CD14-positive monocyte (primary cell): ENCODE measurements around the gene WWC1. TPM values are rescaled to one million over a fixed set of nuclear protein-coding genes. Genes with fewer than 3 reads are reported as not detected.

Experiments
- DNase-seq, 3 donors: peaks; one replicate each; pipeline ENCODE4 v3.0.0-alpha.2; 2011 to 2022
- H2AFZ ChIP-seq: 2 replicates; pipeline ENCODE4 v1.6.0; 2012; ENCODE audit warnings: mild to moderate bottlenecking, low read depth, low read length, inconsistent platforms; ENCODE audit not compliant: insufficient read depth, poor library complexity, severe bottlenecking
- H3K27ac ChIP-seq, 2 donors: 1 replicate in 1 of 2; 2 replicates in 1 of 2; pipeline ENCODE4 v1.5.1; 2012 to 2013; ENCODE audit warnings: low read length in 2 of 2, control low read depth in 1 of 2, inconsistent platforms in 1 of 2, low read depth in 1 of 2, mild to moderate bottlenecking in 1 of 2
- H3K27me3 ChIP-seq, 2 donors: one replicate each; pipeline versions ENCODE4 v1.6.0 to v1.6.1; 2011 to 2013; ENCODE audit warnings: low read length in 2 of 2; ENCODE audit not compliant: control insufficient read depth in 2 of 2, insufficient read depth in 2 of 2
- H3K36me3 ChIP-seq, 2 donors: replicated peaks in 1 of 2; 1 replicate in 1 of 2; 2 replicates in 1 of 2; pipeline versions ENCODE4 v1.5.1 to v1.6.1; 2012 to 2013; ENCODE audit warnings: low read length in 2 of 2, control low read depth in 1 of 2, inconsistent platforms in 1 of 2, mild to moderate bottlenecking in 1 of 2; ENCODE audit not compliant: insufficient read depth in 2 of 2, control insufficient read depth in 1 of 2
- H3K4me1 ChIP-seq, 2 donors: 1 replicate in 1 of 2; 2 replicates in 1 of 2; pipeline versions ENCODE4 v1.5.1 to v1.6.1; 2012 to 2013; ENCODE audit warnings: low read length in 2 of 2, control low read depth in 1 of 2, inconsistent platforms in 1 of 2, mild to moderate bottlenecking in 1 of 2, moderate library complexity in 1 of 2; ENCODE audit not compliant: insufficient read depth in 2 of 2, control insufficient read depth in 1 of 2
- H3K4me2 ChIP-seq: replicated peaks from 2 replicates; pipeline ENCODE3; 2012; ENCODE audit warnings: low read length, moderate library complexity, mild to moderate bottlenecking; ENCODE audit not compliant: poor library complexity, severe bottlenecking; ENCODE audit errors: extremely low read depth
- H3K4me3 ChIP-seq, 3 experiments: fragments of 200-600 bp in 1 of 3; sonication (generic) in 1 of 3; replicated peaks in 1 of 3; 1 replicate in 2 of 3; 2 replicates in 1 of 3; pipeline ENCODE4 v1.5.1; 2011 to 2013; ENCODE audit warnings: low read length in 3 of 3, mild to moderate bottlenecking in 3 of 3, control low read depth in 2 of 3, low read depth in 2 of 3, inconsistent platforms in 1 of 3, moderate library complexity in 1 of 3
- H3K79me2 ChIP-seq: 2 replicates; pipeline ENCODE4 v1.6.0; 2012; ENCODE audit warnings: mild to moderate bottlenecking, control low read depth, inconsistent platforms, low read length, moderate library complexity; ENCODE audit not compliant: insufficient read depth
- H3K9ac ChIP-seq: 2 replicates; pipeline ENCODE4 v1.6.0; 2017; ENCODE audit warnings: low read length, mild to moderate bottlenecking; ENCODE audit not compliant: insufficient read depth, poor library complexity, severe bottlenecking
- H3K9me3 ChIP-seq, 2 donors: replicated peaks in 1 of 2; 1 replicate in 1 of 2; 2 replicates in 1 of 2; pipeline versions ENCODE4 v1.5.1 to v1.6.1; 2012 to 2013; ENCODE audit warnings: low read length in 2 of 2, control low read depth in 1 of 2; ENCODE audit not compliant: control insufficient read depth in 1 of 2, insufficient read depth in 1 of 2
- H4K20me1 ChIP-seq: 2 replicates; pipeline ENCODE4 v1.6.0; 2012; ENCODE audit warnings: mild to moderate bottlenecking, low read length, control low read depth, moderate library complexity; ENCODE audit not compliant: insufficient read depth
- H3K27ac Mint-ChIP-seq, 7 donors: one replicate each; pipeline ENCODE4 v1.8.0; 2020; ENCODE audit warnings: mild to moderate bottlenecking in 7 of 7, mixed read lengths in 7 of 7, moderate library complexity in 6 of 7, inconsistent platforms in 2 of 7
- H3K27me3 Mint-ChIP-seq, 3 donors: one replicate each; pipeline ENCODE4 v1.8.0; 2021 to 2022; ENCODE audit warnings: low read depth in 3 of 3, mild to moderate bottlenecking in 3 of 3, mixed read lengths in 3 of 3, moderate library complexity in 3 of 3, inconsistent platforms in 1 of 3
- H3K36me3 Mint-ChIP-seq, 2 donors: one replicate each; pipeline ENCODE4 v1.8.0; 2020; ENCODE audit warnings: mixed read lengths in 2 of 2, inconsistent platforms in 1 of 2, mild to moderate bottlenecking in 1 of 2
- H3K4me1 Mint-ChIP-seq: one replicate; pipeline ENCODE4 v1.8.0; 2020; ENCODE audit warnings: mild to moderate bottlenecking, mixed read lengths
- H3K4me3 Mint-ChIP-seq, 2 donors: one replicate each; pipeline ENCODE4 v1.8.0; 2020; ENCODE audit warnings: mild to moderate bottlenecking in 2 of 2, mixed read lengths in 2 of 2, moderate library complexity in 1 of 2
- H3K9me3 Mint-ChIP-seq, 7 donors: one replicate each; pipeline ENCODE4 v1.8.0; 2020 to 2022; ENCODE audit warnings: mixed read lengths in 7 of 7, mild to moderate bottlenecking in 6 of 7, moderate library complexity in 6 of 7, inconsistent platforms in 2 of 7
- WGBS: methylation state at CpG from one replicate; pipeline ENCODE4 v1.1.5; 2013; ENCODE audit warnings: missing lambda C conversion rate; ENCODE audit not compliant: insufficient coverage; 5-methylcytosine and 5-hydroxymethylcytosine counted together
- intact Hi-C, 2 donors: fragments of 100-400 bp; cut with micrococcal nuclease; formaldehyde crosslinking; loops; one replicate each; pipeline versions ENCODE4 v1.15.0 to v1.15.1; 2023
- polyA plus RNA-seq, 3 donors: library from polyadenylated mRNA; depleted of rRNA in 1 of 3; unstranded in 2 of 3; stranded (reverse) in 1 of 3; fragments of 300-500 nt in 2 of 3; fragments of >200 nt in 1 of 3; fragmentation: Illumina TruSeq in 2 of 3; gene quantifications; 1 replicate in 2 of 3; 2 replicates in 1 of 3; pipeline ENCODE4 v1.2.3, GENCODE V29; 2012 to 2021
- TF ChIP-seq, protein P1 (sequence below): fragments of 200-600 bp; IDR thresholded peaks from one replicate; pipeline ENCODE4 v1.8.0; 2022; ENCODE audit warnings: antibody characterized with exemption, mild to moderate bottlenecking

WWC1 gene
- polyA plus RNA-seq, 3 donors = not detected

DNA sequence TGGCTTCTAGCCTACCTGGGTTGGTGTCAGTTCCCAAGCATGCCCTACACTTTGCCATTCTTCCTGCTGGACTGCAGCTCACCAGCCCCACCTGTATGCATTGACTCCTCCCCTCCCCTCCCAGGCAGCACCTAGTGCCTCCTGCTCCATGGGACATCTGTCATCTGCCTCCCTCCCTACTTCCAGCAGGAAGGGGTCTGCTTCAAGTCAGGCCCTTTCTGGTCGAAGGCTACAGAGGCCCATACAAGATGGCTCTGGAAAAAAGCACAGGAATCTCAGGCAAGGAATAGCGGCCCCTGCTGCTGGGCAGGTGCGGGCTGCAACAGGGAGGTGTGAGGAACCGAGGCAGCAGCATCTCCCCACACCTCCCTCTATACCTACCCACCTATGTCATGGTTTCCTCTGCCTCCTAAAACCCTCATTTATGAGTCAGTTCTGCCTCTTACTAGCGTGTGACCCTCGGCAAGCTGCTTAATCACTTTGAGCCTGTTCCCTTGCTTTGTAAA lies 19.7 kb downstream of the WWC1 start:
- no peak overlapping the region for H3K27ac ChIP-seq
- Mint-ChIP-seq H3K4me1 (no peaks in the 10 kb centered on the region), H3K4me3 (no peak overlapping the region), H3K27ac (no peak overlapping the region), H3K36me3 (no peaks in the 10 kb centered on the region), H3K27me3 (peaks cover 2 to 9% (median 5%) of the 10 kb centered on the region in 3 donors), H3K9me3 (peaks cover 0 to 3% (median 0%) of the 10 kb centered on the region in 7 donors)
- TF ChIP-seq, protein P1, sequence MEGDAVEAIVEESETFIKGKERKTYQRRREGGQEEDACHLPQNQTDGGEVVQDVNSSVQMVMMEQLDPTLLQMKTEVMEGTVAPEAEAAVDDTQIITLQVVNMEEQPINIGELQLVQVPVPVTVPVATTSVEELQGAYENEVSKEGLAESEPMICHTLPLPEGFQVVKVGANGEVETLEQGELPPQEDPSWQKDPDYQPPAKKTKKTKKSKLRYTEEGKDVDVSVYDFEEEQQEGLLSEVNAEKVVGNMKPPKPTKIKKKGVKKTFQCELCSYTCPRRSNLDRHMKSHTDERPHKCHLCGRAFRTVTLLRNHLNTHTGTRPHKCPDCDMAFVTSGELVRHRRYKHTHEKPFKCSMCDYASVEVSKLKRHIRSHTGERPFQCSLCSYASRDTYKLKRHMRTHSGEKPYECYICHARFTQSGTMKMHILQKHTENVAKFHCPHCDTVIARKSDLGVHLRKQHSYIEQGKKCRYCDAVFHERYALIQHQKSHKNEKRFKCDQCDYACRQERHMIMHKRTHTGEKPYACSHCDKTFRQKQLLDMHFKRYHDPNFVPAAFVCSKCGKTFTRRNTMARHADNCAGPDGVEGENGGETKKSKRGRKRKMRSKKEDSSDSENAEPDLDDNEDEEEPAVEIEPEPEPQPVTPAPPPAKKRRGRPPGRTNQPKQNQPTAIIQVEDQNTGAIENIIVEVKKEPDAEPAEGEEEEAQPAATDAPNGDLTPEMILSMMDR = no peak
- no peaks in the 10 kb centered on the region for H3K4me1 ChIP-seq
- no peaks in the 10 kb centered on the region for H3K9me3 ChIP-seq
- no peaks in the 10 kb centered on the region for H3K36me3 ChIP-seq
- intact Hi-C loops = no loop called here
- no peaks in the 10 kb centered on the region for H3K27me3 ChIP-seq
- 93% methylated on average over 3 of the region's 6 CpGs for WGBS
- H3K9ac ChIP-seq = no peak overlapping the region
- H3K4me2 ChIP-seq = no peak overlapping the region
- H3K4me3 ChIP-seq = no peak overlapping the region
- H3K79me2 ChIP-seq = no peaks in the 10 kb centered on the region
- no peak for DNase-seq
- no peaks in the 10 kb centered on the region for H4K20me1 ChIP-seq
- no peak overlapping the region for H2AFZ ChIP-seq

DNA sequence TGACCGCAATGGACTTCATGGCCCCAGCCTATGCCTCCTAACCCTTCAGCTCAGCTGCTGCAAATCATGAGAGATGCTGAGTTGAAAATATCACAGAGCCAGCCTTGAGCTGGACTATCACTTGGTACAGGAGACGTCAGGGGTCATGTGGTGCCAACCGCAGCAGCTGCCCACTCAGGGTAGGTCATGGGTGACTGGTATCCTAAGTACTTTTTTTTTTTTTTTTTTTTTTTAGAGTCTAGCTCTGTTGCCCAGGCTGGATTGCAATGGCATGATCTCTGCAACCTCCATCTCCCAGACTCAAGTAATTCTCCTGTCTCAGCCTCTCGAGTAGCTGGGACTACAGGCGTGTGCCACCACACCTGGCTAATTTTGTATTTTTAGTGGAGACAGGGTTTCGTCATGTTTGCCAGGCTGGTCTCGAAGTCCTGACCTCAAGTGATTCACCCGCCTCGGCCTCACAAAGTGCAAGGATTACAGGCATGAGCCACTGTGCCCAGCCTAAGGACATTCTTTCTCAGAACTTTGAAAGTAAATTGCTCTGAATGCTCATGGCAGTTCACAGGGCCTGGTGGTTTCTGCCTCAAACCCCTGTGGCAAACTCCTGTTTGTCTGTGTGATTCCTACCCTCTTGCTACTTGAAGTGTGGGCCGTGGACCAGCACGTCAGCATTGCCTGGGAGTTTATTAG lies 21.3 kb downstream of the WWC1 start:
- no peak overlapping the region for H3K9ac ChIP-seq
- no peaks in the 10 kb centered on the region for H3K9me3 ChIP-seq
- intact Hi-C loops = no loop called here
- no peak overlapping the region for H3K27ac Mint-ChIP-seq
- H3K27ac ChIP-seq = no peak overlapping the region
- no peak for DNase-seq
- no peaks in the 10 kb centered on the region for H3K79me2 ChIP-seq
- H3K36me3 Mint-ChIP-seq = no peaks in the 10 kb centered on the region
- WGBS = 86% methylated on average over 8 of the region's 11 CpGs
- no peaks in the 10 kb centered on the region for H3K36me3 ChIP-seq
- H3K27me3 ChIP-seq = no peaks in the 10 kb centered on the region
- no peaks in the 10 kb centered on the region for H4K20me1 ChIP-seq
- peaks cover 0 to 3% (median 0%) of the 10 kb centered on the region in 7 donors for H3K9me3 Mint-ChIP-seq
- H3K4me3 Mint-ChIP-seq = no peak overlapping the region
- H3K27me3 Mint-ChIP-seq = peaks cover 0 to 9% (median 2%) of the 10 kb centered on the region in 3 donors
- no peak overlapping the region for H2AFZ ChIP-seq
- TF ChIP-seq, protein P1 = no peak
- H3K4me2 ChIP-seq = no peak overlapping the region
- no peaks in the 10 kb centered on the region for H3K4me1 ChIP-seq
- H3K4me1 Mint-ChIP-seq = peaks cover 5% of the 10 kb centered on the region
- no peak overlapping the region for H3K4me3 ChIP-seq
